Right ventricle myocardium inferior (tissue), 1 donor: ENCODE results near the gene NODAL. TPM values are rescaled to one million over a fixed set of nuclear protein-coding genes. Genes with fewer than 3 reads are reported as not detected.

ENCODE experiments used
- ATAC-seq: fragments of 200-7000 bp; cut with Tn5 transposase; one replicate; pipeline ENCODE4 v1.9.1; 2020; ENCODE audit warnings: mild to moderate bottlenecking, moderate library complexity
- DNase-seq: peaks from one replicate; pipeline ENCODE4 v3.0.0; 2021; ENCODE audit errors: missing footprints
- intact Hi-C: fragments of 100-400 bp; cut with DNase I; formaldehyde crosslinking; loops from one replicate; pipeline ENCODE4 v1.11.0; 2022
- total RNA-seq: library from RNA; stranded (reverse); fragmentation: NEBNext Ultra II Directional; extraction: Animal tissue kit (Norgen Biotek cat#: 25700); gene quantifications from one replicate; pipeline ENCODE4 v1.2.1, GENCODE V29; 2021
- donor health status: DM: no; HTN: yes; CAD: no; lungs with severe emphysema.

Gene NODAL
- total RNA-seq, 1 donor from 2014 or later = not detected

- intact Hi-C loops = loop anchor here (10.0 kb wide), 1 partner anchor 418 kb away; the partner anchor contains the start of gene PCBD1
- peak; percentile 23 for DNase-seq
- ATAC-seq = no peak
These were observed 25.5 kb upstream of the NODAL start for GRCh38 chr10:70466951-70467350.

GRCh38 chr10:70465832-70466231, 24.4 kb upstream of the NODAL start:
- intact Hi-C loops = loop anchor here (10.0 kb wide), 1 partner anchor 419 kb away; the partner anchor contains the start of gene PCBD1
- ATAC-seq (no peak), DNase-seq (peak; percentile 51)

GRCh38 chr10:70465278-70465677, 23.8 kb upstream of the NODAL start:
- ATAC-seq (no peak), DNase-seq (no peak)
- intact Hi-C loops = loop anchor here (10.0 kb wide), 1 partner anchor 420 kb away; the partner anchor contains the start of gene PCBD1

DNA sequence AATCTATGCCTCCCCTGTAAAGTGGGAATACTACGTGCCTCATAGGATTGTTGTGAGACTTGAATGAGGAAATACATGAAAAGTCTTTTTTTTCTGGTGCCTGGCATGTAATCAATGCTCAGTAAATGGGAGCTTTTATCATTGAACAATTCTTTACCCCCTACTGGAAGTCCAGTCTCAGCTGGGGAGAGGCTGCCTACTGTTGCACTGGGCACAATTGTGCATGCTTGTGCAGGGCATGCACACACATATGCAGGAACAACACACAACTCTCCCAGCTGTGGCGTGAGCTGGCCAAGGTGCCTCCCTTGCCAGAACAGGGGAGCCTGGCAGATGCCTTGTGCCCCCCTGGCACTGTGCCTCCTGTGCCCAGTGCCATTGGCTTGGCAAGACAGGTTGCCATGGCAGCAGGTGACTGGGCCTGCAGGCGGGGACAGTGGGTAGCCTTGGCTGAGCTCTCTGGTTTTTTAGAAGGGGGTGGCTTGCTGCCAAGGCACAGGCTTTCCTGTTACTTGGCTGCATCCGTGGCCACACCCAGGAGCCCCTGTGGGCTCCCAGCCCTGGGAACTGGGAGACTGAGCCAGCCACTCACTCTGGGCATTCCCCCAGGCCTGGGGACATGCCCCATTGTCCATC, 21.0 kb upstream of the NODAL start:
- ATAC-seq = peak; percentile 68
- intact Hi-C loops = loop anchor here (2.0 to 10.0 kb wide), 4 partner anchors 14 to 422 kb away; partner anchors contain the start of gene PCBD1
- DNase-seq = peak; percentile 87

DNA sequence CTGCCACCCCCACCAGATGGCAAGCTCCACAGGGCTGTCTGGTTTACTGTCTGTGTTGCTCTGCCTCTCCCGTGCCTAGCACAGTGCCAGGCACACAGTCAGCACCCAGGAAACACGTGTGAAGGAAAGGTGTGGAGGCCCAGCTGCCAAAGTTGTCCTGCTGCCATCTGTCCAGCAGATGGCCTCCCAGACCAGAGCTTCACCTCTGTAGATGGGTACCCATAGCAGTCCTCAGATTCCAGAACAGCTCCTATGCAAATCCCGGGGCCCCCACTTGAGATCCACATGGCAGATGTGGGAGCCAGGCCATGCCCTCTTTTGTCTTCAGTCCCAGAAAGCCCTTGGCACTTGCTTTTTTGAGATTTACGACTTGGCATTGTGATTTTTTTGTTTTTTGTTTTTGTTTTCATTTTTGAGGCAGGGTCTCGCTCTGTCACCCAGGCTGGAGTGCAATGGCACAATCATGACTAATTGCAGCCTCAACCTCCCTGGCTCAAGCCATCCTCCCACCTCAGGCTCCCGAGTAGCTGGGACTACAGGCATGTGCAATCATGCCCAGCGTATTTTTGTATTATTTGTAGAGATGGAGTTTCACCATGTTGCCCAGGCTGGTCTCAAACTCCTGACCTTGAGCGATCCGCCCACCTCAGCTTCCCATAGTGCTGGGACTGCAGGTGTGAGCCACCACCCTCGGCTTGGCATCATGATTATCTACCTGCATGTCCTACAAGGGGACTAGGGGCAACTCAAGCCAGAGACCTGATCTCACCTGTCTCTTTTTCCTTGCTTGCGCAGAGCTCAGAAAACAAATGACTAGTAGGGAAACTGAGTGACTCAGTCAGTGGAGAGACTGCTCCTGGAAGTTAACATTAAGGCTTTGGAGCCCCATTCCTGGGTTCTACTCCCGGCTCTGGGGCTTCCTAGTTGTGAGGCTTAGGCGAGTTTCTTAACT, 20.2 kb upstream of the NODAL start:
- intact Hi-C loops = loop anchor here (1.0 to 10.0 kb wide), 5 partner anchors 15 to 423 kb away; partner anchors contain the start of gene PCBD1
- ATAC-seq = peak; percentile 55
- peak; percentile 73 for DNase-seq

GRCh38 chr10:70459774-70460490, 18.5 kb upstream of the NODAL start:
- intact Hi-C loops = loop anchor here (2.0 to 10.0 kb wide), 3 partner anchors 29 to 425 kb away; partner anchors contain the start of gene PCBD1
- no peak for ATAC-seq
- DNase-seq = peak; percentile 62

DNA sequence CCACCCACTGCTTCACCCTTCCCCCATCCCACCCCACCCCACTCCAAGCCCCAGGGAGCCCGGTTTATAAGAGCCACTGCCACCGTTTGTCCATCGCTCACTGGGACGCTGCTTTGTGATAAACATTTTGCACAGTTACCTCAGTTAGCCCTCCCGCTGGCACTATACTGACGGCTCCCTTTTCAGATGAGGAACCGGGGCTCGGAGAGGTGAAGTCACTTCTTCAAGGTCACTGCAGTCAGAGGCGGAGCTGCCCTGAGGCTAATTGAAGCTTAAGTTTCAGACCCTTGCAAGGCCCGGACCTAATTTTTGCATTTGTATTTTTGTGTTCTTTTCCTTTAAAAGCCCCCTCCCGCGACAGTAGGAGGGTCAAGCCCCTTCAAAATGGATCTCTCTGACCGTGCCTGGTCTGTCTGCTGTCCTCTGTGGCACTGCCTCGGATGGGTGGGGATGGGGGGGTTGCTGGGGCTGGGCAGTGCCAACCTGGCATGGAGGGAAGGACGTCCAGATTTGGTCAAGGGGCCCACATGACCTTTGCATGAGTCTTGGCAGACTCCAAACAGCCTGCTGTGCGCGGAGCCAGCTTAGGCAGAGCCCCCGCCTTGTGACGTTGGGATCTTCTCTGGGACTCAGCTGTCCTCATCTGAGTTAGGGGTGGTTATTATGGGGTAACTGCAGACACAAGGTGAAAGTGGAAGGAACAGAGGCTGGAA, 17.7 kb upstream of the NODAL start:
- ATAC-seq = peak; percentile 18
- intact Hi-C loops = loop anchor here (2.0 kb wide), 1 partner anchor 28 kb away; no protein-coding TSS in a partner anchor
- DNase-seq = peak; percentile 50

DNA sequence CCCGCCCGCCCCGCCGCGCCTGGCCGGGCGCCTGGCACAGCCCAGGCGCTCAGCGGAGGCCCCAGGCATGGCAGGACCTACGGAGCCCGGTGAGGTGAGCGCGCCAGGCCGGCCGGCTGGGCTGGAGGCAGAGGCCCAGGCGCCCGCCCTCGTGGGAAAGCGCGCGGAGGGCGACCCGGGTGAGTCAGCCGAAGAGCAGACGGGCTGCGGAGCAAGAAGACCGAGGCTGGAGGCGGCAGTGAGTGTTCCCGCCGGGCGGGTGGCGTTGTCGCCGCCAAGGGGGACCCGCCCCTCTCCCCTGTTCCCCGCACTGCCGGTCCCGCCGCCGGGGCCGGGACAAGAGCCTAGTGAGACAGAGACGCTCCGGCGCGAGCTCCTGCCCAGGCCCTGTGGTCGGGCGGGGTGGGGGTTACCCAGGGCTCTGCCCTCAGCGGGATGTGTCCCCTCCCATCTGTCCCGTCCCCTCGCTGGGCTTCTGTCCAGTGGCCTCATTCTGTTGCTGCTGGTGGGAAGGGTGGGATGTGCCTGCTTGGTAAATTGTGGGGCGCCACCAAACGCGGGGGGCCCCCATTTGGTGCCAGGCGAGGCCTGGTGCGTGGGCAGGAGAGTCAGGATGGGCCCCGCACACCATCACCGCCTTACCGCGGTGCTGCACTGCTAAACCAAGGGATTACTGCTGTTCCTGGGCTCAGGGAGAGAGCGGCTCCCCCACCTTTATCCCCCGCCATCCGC, 17.0 kb upstream of the NODAL start:
- ATAC-seq = peak; percentile 68
- DNase-seq = peak; percentile 88
- intact Hi-C loops = loop anchor here (2.0 kb wide), 1 partner anchor 28 kb away; no protein-coding TSS in a partner anchor

DNA sequence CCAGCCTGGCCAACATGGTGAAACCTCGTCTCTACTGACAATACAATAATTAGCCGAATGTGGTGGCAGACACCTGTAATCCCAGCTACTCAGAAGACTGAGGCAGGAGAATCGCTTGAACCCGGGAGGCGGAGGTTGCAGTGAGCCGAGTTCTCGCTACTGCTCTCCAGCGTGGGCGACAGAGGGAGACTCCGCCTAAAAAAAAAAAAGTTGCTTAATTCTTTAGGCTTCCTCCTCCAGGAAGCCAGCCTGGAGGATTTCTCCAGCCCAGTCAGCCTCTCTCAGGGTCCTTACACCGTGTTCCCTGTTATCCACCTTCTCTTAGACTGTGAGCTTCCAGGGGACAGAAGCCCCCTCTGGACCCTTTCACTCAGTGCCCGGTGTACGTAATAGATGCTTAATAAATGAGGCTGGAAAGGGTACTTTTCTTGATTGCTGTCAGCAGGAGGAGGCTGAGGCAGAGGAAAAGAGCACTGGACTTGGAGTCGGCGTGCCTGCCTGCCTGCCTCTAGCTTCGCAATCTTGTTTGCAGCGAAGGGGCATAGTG, 16.4 kb upstream of the NODAL start:
- intact Hi-C loops = loop anchor here (2.0 kb wide), 1 partner anchor 27 kb away; no protein-coding TSS in a partner anchor
- DNase-seq (no peak), ATAC-seq (no peak)

DNA sequence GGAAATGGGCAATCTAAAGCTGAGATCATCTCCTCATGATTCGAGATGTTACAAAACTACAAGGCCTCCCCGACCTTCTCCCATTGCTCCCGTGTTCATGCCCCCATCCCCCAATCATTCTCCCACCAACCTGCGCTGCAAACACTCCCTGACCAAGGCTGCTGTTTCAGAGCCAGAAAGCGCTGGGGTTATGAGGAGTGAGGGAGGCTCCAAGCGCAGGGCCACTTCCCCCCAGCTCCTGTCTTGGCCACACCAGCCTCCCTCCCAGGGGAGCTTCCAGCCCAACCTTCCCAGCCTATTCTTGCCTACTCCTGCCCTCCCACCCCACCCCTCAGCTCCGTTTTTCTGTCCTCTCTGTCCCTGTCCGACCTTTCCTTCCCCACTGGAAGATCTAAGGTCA, 14.7 kb upstream of the NODAL start:
- ATAC-seq (no peak), DNase-seq (no peak)
- intact Hi-C loops = no loop called here

- ATAC-seq = no peak
- DNase-seq = peak; percentile 60
- intact Hi-C loops = no loop called here
These were observed 13.7 kb upstream of the NODAL start for GRCh38 chr10:70455213-70455630.

GRCh38 chr10:70448236-70448635, 6.8 kb upstream of the NODAL start:
- DNase-seq (peak; percentile 35), ATAC-seq (no peak)
- intact Hi-C loops = no loop called here

DNA sequence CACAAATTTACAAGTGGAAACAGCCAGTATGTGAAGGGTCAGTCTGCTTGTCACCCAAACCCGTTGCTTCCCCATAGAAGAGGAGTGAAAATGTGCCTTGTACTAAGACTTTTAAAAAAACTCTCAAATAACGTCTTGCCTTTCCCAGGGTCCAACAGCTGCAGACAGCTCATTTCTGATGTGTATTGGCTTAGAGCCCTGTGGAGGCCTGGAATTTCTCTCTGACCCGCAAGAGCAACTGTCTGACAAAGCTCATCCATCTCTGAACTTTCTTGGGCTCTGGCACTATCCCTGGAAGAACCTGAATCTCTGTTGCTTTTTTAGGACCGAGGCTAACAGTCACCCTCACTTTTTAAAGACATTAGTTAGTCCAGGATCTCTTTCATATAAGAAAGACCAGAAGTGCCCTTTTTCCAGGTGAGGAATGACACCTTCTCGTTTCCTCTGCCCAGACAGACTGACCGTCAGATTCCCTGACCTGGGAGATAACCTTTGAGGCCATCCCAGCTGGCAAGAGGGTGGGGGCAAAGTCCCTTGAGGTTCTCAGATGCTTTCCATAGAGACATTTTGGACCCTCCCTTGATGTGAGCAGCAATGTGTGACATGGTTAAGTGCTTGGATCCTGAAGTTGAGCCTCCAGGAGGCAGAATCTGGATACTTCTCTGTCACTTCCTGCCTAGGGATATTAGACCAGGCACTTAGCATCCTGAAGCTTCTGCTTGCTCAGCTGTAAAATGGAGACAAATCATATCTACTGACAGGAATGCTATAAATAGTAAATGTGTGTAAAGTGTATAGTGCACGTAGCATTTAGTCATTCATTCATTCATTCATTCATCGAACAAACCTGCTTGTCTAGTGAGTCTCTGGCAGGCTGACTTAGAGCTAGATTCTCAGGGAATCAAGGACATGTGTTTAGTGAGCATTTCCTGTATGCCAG, 4.5 kb upstream of the NODAL start:
- peak; percentile 30 for ATAC-seq
- DNase-seq = no peak
- intact Hi-C loops = no loop called here

GRCh38 chr10:70444744-70445143, 3.3 kb upstream of the NODAL start:
- intact Hi-C loops = no loop called here
- ATAC-seq = no peak
- DNase-seq = no peak

DNA sequence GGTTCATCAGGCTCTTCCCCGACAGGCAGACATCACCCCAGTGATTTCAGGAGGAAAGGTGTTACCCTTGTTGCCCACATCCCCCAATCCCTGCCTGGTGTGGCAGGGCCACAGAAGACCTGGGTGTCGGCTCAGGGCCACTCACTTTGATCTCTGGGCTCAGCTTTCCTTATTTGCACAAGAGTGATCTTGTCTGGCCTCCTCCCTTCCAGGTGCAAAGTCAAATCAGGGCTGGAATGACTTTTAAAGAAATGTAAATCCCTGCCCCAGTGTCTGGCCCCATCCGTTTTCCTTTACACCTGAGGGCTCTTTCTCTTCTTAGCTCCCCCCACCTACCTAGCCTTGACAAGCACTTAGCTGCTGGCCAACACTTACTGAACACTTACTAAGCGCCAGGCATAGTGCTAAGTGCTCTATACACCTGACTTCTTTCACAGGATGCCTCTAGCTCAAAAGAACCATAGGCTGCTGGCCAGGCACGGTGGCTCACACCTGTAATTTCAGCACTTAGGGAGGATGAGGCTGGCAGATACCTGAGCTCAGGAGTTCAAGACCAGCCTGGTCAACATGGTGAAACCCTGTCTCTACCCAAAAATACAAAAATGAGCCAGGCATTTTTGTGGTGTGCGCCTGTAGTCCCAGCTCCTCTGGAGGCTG, 979 bp upstream of the NODAL start:
- intact Hi-C loops = no loop called here
- DNase-seq = no peak
- ATAC-seq = no peak

- no peak for ATAC-seq
- DNase-seq = peak; percentile 41
- intact Hi-C loops = no loop called here
These were observed 421 bp upstream of the NODAL start for GRCh38 chr10:70441895-70442309.
